Measurements from ENCODE around the gene FOXP3.

FOXP3 gene

DNA sequence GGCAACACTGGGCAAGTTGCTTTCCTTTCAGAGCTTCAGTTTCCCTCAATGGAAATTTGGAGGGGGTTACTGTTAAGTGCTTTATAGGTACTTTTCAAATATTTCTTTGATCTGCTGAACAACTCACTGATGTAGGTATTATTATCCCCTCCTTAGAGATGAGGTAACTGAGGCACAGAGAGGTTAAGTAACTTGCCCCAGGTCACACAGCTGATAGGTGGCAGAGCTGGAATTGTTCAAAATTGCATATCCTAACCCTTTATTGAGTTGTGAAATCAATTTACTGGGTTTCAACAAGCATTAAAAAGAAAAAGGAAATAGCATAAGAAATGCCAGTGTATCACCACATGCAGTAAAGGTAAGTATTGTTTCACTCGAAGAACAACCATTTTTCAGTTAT, 11.7 kb upstream of the FOXP3 start:
- no peak for DNase-seq (ENCODE audit: low read depth)

- DNase-seq (ENCODE audit: low read depth) = no peak
Measured at GRCh38 chrX:49273181-49273727, 8.7 kb upstream of the FOXP3 start.

DNA sequence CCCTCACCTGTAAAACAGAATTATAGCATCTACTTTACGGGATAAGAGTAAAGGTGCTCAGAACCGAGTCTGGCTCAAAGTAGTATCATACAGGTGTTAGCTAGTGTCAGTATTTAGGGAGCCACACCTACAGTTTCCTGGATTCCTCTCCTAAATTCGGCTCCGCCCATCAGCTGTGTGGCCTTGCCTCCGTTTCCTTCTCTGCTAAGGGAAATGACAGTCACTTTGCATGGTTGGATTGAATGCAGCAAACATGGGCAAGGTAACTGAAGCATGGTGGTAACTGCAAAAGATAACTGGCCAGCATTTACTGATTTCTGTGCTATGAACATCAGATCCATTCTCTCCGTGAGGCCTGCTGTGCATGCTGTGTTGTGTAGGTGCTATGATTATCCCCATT, 7.9 kb upstream of the FOXP3 start:
- no peak for DNase-seq (ENCODE audit: low read depth)

GRCh38 chrX:49271341-49271740, 6.8 kb upstream of the FOXP3 start:
- DNase-seq (ENCODE audit: low read depth) = no peak

DNA sequence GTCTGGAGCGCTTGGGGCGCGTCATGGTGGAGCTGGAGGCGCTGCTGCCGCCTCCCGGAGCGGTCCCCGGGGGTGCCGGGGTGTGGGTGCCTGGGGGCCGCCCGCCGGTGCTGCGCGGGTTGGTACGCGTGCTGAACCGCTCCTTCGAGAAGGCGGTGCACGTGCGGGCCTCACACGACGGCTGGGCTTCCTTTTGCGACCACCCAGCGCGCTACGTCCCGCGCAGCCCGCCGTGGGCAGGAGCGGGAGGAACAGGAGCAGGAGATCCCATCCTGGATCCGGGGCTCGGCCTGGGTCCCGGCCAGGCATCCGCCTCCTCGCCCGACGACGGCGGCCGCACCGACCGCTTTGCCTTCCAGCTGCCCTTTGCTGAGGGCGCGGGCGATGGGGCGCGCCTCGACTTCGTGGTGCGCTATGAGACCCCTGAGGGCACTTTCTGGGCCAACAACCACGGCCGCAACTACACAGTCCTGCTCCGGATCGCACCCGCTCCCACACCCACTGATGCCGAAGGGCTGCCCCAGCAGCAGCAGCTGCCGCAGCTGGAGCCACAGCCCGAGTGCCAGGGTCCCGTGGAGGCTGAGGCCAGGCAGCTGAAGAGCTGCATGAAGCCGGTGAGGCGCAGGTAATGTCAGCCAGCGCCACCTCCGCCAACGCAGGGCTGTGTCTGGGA, 5.9 kb upstream of the FOXP3 start:
- DNase-seq (ENCODE audit: low read depth) = no peak

DNA sequence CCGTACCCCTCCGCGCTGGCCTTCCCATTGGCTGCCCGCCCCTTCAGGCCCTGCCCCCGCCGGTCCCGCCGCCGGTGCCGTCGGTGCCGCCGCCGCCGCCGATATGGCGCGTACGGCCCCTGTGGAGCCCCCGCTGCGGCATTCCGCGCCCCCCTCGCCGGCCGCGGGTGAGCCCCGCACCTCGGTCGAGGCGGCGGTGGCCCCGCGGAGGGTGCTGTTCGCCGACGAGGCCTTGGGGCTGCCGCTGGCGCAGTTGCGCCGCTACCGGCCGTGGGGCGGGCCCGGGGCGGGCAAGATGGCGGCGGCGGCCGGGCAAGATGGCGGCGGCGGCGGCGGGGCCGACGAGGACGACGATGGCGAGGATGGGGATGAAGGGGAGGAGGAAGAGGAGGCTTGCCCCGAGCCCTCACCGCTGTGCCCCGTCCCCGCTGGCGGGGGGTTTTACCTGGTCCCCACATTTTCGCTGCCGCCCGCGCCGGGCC, 5.3 kb upstream of the FOXP3 start, which contains the start of gene PPP1R3F:
Gene PPP1R3F (plus strand): TSS at position 27 of the 482 bp plus-strand sequence. CDS start 77 bp downstream, at position 104.
- DNase-seq (ENCODE audit: low read depth) = no peak

- DNase-seq (ENCODE audit: low read depth) = peak; percentile 98
Measured at GRCh38 chrX:49269010-49269766, 4.7 kb upstream of the FOXP3 start.

DNA sequence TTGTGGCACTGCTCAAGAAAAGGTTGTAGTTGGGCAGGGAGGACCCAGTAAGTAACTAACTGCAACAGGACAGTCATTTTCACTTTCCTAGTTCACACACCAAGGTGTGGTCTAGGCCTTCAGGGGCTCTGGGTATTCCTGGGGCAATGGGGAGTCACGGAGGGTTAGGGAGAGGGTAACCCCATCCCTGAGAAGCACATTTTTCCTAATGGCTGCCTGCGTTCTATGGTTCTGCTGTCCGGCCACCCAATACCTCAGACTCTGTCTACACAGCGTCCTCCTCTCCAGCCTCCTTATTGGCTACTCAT, 4.1 kb upstream of the FOXP3 start:
- no peak for DNase-seq (ENCODE audit: low read depth)

GRCh38 chrX:49266523-49267445, 2.3 kb upstream of the FOXP3 start:
- no peak for DNase-seq (ENCODE audit: low read depth)

GRCh38 chrX:49263631-49264030, 879 bp downstream of the FOXP3 start:
- no peak for DNase-seq (ENCODE audit: low read depth)

DNA sequence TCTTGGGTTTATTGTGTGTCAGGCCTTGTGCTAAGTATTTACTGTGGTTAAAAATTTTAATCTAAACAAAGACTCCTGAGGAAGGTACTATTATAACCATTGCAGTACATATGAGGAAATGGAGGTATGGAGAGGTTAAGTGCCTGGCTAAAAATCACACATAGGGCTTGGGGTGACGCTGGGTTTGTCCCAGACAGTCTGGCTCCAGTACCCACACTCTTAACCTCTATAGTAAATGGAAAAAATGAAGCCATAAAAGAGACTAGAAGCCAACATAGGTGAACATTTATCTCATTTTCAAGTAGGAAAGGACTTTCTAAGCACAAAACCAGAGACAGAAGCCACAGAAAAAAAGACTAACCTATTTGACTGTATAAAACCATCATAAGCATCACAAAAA, 1.9 kb downstream of the FOXP3 start:
- DNase-seq (ENCODE audit: low read depth) = no peak

- no peak for DNase-seq (ENCODE audit: low read depth)
Measured at GRCh38 chrX:49260221-49260985, 4.1 kb downstream of the FOXP3 start.

- no peak for DNase-seq (ENCODE audit: low read depth)
Measured at GRCh38 chrX:49258749-49259124, 5.8 kb downstream of the FOXP3 start.

- no peak for DNase-seq (ENCODE audit: low read depth)
Measured at GRCh38 chrX:49257846-49258748, 6.4 kb downstream of the FOXP3 start.

GRCh38 chrX:49257074-49257790, 7.3 kb downstream of the FOXP3 start:
- DNase-seq (ENCODE audit: low read depth) = no peak

DNA sequence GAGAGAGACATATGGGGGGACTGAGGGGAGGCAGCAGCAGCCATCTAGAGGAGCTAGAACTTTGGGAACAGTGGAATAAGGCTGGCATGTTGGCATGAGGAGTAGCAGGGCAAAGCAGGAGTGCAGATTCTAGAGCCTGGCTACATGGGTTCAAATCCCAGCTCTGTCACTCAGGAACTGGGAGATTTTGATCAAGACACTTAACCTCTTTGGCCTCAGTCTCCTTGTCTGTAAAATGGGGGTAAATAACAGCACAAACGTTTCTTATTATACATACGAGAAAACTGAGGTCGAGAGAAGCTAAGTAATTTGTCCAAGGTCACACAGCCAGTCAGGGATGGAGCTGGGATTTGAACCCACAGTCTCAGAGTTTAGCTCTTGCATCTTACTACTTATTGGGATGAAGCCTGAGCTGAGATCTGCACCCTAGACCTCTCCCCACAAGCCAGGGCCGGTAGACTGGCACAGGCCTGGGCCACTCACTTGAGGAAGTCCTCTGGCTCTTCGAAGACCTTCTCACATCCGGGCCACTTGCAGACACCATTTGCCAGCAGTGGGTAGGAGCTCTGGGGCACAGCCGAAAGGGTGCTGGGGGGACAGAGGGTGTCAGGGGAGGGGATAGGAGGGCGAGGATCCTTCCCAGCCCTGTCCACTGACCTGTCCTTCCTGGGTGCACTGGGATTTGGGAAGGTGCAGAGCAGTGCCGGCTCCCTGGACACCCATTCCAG, 8.1 kb downstream of the FOXP3 start:
- DNase-seq (ENCODE audit: low read depth) = no peak

GRCh38 chrX:49254639-49255038, 9.9 kb downstream of the FOXP3 start:
- DNase-seq (ENCODE audit: low read depth) = no peak

- DNase-seq (ENCODE audit: low read depth) = no peak
Measured at GRCh38 chrX:49251325-49251724, 13.2 kb downstream of the FOXP3 start.

DNA sequence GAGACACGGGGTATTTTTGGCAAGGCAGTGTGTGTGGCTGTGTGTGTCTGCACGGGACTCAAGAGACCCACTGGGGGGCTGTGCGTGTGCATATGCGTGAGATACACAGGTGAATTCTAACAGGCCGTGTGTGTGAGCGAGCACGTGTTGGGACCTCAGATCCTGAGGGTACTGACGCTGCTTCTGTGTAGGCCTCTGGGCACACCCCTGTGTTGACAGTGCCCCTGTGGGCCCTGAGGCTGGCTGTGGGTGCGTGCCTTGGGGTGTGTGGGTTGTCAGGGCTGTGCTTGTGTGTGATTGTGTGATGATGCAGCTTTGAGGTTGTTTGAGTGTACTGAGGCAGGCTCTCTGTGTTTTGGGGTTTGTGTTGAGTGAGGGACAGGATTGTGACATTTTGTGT, 13.9 kb downstream of the FOXP3 start:
- DNase-seq (ENCODE audit: low read depth) = no peak

Measured in fibroblast of gingiva (primary cell).